Esophagus squamous epithelium (tissue), 5 donors: ENCODE results near the gene DAB1. TPM values are rescaled to one million over a fixed set of nuclear protein-coding genes. Genes with fewer than 3 reads are reported as not detected.

Experiments
- DNase-seq: peaks from one replicate; lab custom pipeline; 2025; lab: John Stamatoyannopoulos, UW
- H3K27ac ChIP-seq, 4 donors: fragments of 200-600 bp; sonication (generic); one replicate each; pipeline ENCODE4 v1.5.1; 2016 to 2019; ENCODE audit warnings: mild to moderate bottlenecking in 1 of 4
- H3K27me3 ChIP-seq, 4 donors: fragments of 200-600 bp; sonication (generic); 1 replicate in 3 of 4; 2 replicates in 1 of 4; pipeline versions ENCODE4 v1.5.1 to v1.6.0; 2017 to 2021; ENCODE audit warnings: antibody characterized with exemption in 1 of 4
- H3K36me3 ChIP-seq, 3 donors: fragments of 200-600 bp; sonication (generic); one replicate each; pipeline ENCODE4 v1.5.1; 2016 to 2019
- H3K4me1 ChIP-seq, 3 donors: fragments of 200-600 bp; sonication (generic); one replicate each; pipeline ENCODE4 v1.5.1; 2017 to 2019
- H3K4me3 ChIP-seq, 4 donors: fragments of 200-600 bp; sonication (generic); 1 replicate in 3 of 4; 2 replicates in 1 of 4; pipeline ENCODE4 v1.5.1; 2016 to 2019; ENCODE audit warnings: mild to moderate bottlenecking in 2 of 4, moderate library complexity in 1 of 4
- H3K9me3 ChIP-seq, 3 donors: fragments of 200-600 bp; sonication (generic); one replicate each; pipeline ENCODE4 v1.5.1; 2016 to 2019
- CTCF ChIP-seq, 6 experiments: fragments of 450-650 bp in 4 of 6; fragments of 200-600 bp in 2 of 6; sonication (generic) in 2 of 6; IDR thresholded peaks; one replicate each; pipeline ENCODE4 v1.5.1; 2016 to 2019; ENCODE audit warnings: antibody characterized with exemption in 6 of 6, mild to moderate bottlenecking in 4 of 6, moderate library complexity in 4 of 6
- POLR2A ChIP-seq, 4 donors: fragments of 450-650 bp; IDR thresholded peaks; one replicate each; pipeline ENCODE4 v1.6.1; 2017; ENCODE audit warnings: antibody characterized with exemption in 4 of 4, mild to moderate bottlenecking in 4 of 4, moderate library complexity in 3 of 4
- WGBS, 2 donors: methylation state at CpG; one replicate each; pipeline ENCODE4 v1.1.5; 2018; 5-methylcytosine and 5-hydroxymethylcytosine counted together
- intact Hi-C: fragments of 100-400 bp; cut with DNase I; formaldehyde crosslinking; loops from one replicate; pipeline ENCODE4 v1.15.0; 2022
- total RNA-seq, 4 donors: library from RNA; depleted of rRNA; stranded (reverse); fragments of >200 nt; gene quantifications; one replicate each; pipeline ENCODE4 v1.1.0, GENCODE V29; 2016
- donor health status: DM: yes; HTN: yes; CAD: no.

DAB1 gene
- total RNA-seq, 4 donors from 2014 or later: under 0.01 TPM; not detected in 3

GRCh38 chr1:57327946-57328345 is 95.9 kb downstream of the DAB1 start:
- Histone ChIP-seq H3K27ac (no peak overlapping the region), H3K36me3 (no peaks in the 10 kb centered on the region), H3K27me3 (peaks cover 0 to 10% (median 0%) of the 10 kb centered on the region in 4 donors), H3K4me1 (no peaks in the 10 kb centered on the region), H3K4me3 (no peak overlapping the region), H3K9me3 (peaks cover 0 to 4% (median 0%) of the 10 kb centered on the region in 3 donors)
- WGBS, 2 donors: 80 to 100% methylated on average over 3 to 4 of the region's 4 CpGs
- TF ChIP-seq POLR2A (IDR thresholded peaks at IDR 0.05) (no peak), CTCF (IDR thresholded peaks at IDR 0.05) (no peak)
- intact Hi-C loops: no loop called here
- no peak for DNase-seq

DNA sequence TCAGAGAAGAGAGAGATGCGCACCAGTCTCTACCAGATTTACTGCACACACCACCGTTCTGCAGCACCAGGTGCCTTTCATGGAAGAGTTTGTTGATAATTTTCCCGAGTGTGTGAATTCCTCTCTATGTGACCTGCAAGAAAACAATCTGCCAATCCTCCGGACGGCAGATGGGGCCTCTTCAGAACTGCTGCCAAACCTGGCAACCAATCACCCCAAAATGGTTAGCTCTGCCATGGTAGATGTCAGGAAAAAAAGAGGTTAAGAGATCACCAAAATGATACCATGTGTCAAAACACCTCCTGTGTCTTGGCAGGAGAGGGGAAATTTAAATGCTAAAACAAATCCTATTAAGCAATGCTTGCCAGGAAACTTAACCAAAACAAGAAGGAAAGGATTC is 96.5 kb downstream of the DAB1 start:
- Histone ChIP-seq H3K4me3 (no peak overlapping the region), H3K9me3 (peaks cover 0 to 4% (median 0%) of the 10 kb centered on the region in 3 donors), H3K4me1 (no peaks in the 10 kb centered on the region), H3K27me3 (peaks cover 0 to 10% (median 0%) of the 10 kb centered on the region in 4 donors), H3K36me3 (no peaks in the 10 kb centered on the region), H3K27ac (no peak overlapping the region)
- intact Hi-C loops: no loop called here
- WGBS, 2 donors: 56 to 67% methylated on average over 4 to 5 of the region's 5 CpGs
- no peak for DNase-seq
- no peak for TF ChIP-seq CTCF (IDR thresholded peaks at IDR 0.05)
- no peak for TF ChIP-seq POLR2A (IDR thresholded peaks at IDR 0.05)

DNA sequence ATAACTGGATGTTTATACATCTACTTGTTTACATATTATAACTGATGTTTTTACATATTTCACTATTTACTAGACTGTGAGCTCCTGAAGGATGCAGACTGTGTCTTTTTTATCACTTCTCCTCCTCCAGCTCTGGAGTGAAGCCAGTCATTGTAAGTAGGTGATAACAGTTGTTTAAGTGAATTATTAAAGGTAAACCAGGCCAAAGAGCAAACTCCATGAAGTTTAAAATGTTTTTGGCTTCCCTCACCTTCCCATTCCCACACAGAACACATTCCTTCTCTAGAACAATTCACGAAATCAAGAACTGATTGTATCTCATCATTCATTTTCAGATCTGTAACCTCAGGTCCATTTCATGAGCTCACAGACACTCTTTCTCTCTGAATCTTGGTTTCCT is 98.3 kb downstream of the DAB1 start:
- intact Hi-C loops: no loop called here
- 47 to 84% methylated on average over 1 of the region's 1 CpG for WGBS, 2 donors

GRCh38 chr1:57325117-57325516 is 98.7 kb downstream of the DAB1 start:
- no peak overlapping the region for H3K4me3 ChIP-seq
- DNase-seq: no peak
- H3K27me3 ChIP-seq: peaks cover 0 to 16% (median 0%) of the 10 kb centered on the region in 4 donors
- 54 to 73% methylated on average over 4 of the region's 4 CpGs for WGBS, 2 donors
- no peaks in the 10 kb centered on the region for H3K9me3 ChIP-seq
- no peaks in the 10 kb centered on the region for H3K4me1 ChIP-seq
- H3K27ac ChIP-seq: no peak overlapping the region
- intact Hi-C loops: no loop called here
- no peak for TF ChIP-seq CTCF (IDR thresholded peaks at IDR 0.05)
- H3K36me3 ChIP-seq: no peaks in the 10 kb centered on the region

More for the DNA sequence above, 98.3 kb downstream of the DAB1 start:
- TF ChIP-seq CTCF (IDR thresholded peaks at IDR 0.05): no peak
- no peak for TF ChIP-seq POLR2A (IDR thresholded peaks at IDR 0.05)
- no peaks in the 10 kb centered on the region for H3K9me3 ChIP-seq
- no peaks in the 10 kb centered on the region for H3K36me3 ChIP-seq
- H3K4me1 ChIP-seq: no peaks in the 10 kb centered on the region
- H3K27me3 ChIP-seq: peaks cover 0 to 16% (median 0%) of the 10 kb centered on the region in 4 donors
- no peak overlapping the region for H3K27ac ChIP-seq
- no peak overlapping the region for H3K4me3 ChIP-seq
- no peak for DNase-seq

GRCh38 chr1:57324388-57324787 is 99.5 kb downstream of the DAB1 start:
- TF ChIP-seq POLR2A (IDR thresholded peaks at IDR 0.05) (no peak), CTCF (IDR thresholded peaks at IDR 0.05) (no peak)
- Histone ChIP-seq H3K4me3 (no peak overlapping the region), H3K36me3 (no peaks in the 10 kb centered on the region), H3K27ac (no peak overlapping the region), H3K27me3 (peaks cover 0 to 19% (median 0%) of the 10 kb centered on the region in 4 donors), H3K9me3 (no peaks in the 10 kb centered on the region), H3K4me1 (no peaks in the 10 kb centered on the region)
- no peak for DNase-seq
- 90 to 95% methylated on average over 3 of the region's 3 CpGs for WGBS, 2 donors
- intact Hi-C loops: no loop called here
